ENCODE data around the gene KATNB1. TPM values are rescaled to one million over a fixed set of nuclear protein-coding genes. Genes with fewer than 3 reads are reported as not detected.

Gene KATNB1
- total RNA-seq, 1 donor from 2014 or later: 34.7 TPM

- no peak for TF ChIP-seq CTCF (conservative IDR thresholded peaks at IDR 0.05; ENCODE audit: low read depth, low read length)
- no peak overlapping the region for H3K4me3 ChIP-seq (ENCODE audit: low read depth, low read length)
- no peak for DNase-seq (ENCODE audit: low read depth)
These were observed 34.6 kb upstream of the KATNB1 start for GRCh38 chr16:57700781-57701551.

GRCh38 chr16:57701759-57702371 lies 33.7 kb upstream of the KATNB1 start:
- no peak for DNase-seq (ENCODE audit: low read depth)
- no peak overlapping the region for H3K4me3 ChIP-seq (ENCODE audit: low read depth, low read length)
- TF ChIP-seq CTCF (conservative IDR thresholded peaks at IDR 0.05; ENCODE audit: low read depth, low read length): no peak

- TF ChIP-seq CTCF (conservative IDR thresholded peaks at IDR 0.05; ENCODE audit: low read depth, low read length): no peak
- no peak overlapping the region for H3K4me3 ChIP-seq (ENCODE audit: low read depth, low read length)
- no peak for DNase-seq (ENCODE audit: low read depth)
These were observed 32.1 kb upstream of the KATNB1 start for GRCh38 chr16:57703416-57704010.

GRCh38 chr16:57704011-57704904 lies 31.3 kb upstream of the KATNB1 start:
- no peak overlapping the region for H3K4me3 ChIP-seq (ENCODE audit: low read depth, low read length)
- no peak for DNase-seq (ENCODE audit: low read depth)
- no peak for TF ChIP-seq CTCF (conservative IDR thresholded peaks at IDR 0.05; ENCODE audit: low read depth, low read length)

- no peak for DNase-seq (ENCODE audit: low read depth)
- H3K4me3 ChIP-seq (ENCODE audit: low read depth, low read length): no peak overlapping the region
- no peak for TF ChIP-seq CTCF (conservative IDR thresholded peaks at IDR 0.05; ENCODE audit: low read depth, low read length)
These were observed 30.4 kb upstream of the KATNB1 start for GRCh38 chr16:57704905-57705852.

GRCh38 chr16:57706717-57707116 lies 28.9 kb upstream of the KATNB1 start:
- no peak overlapping the region for H3K4me3 ChIP-seq (ENCODE audit: low read depth, low read length)
- no peak for TF ChIP-seq CTCF (conservative IDR thresholded peaks at IDR 0.05; ENCODE audit: low read depth, low read length)
- no peak for DNase-seq (ENCODE audit: low read depth)

Measured in epithelial cell of proximal tubule (primary cell).